Cardiac muscle cell (in vitro differentiated cells and primary cell): ENCODE measurements around the gene MCC. TPM values are rescaled to one million over a fixed set of nuclear protein-coding genes. Genes with fewer than 3 reads are reported as not detected.
A peak's percentile ranks its signal among the peaks of the same experiment; 100 is the strongest.

ENCODE experiments used
- DNase-seq, 2 donors: peaks; one replicate each; pipeline versions ENCODE4 v3.0.0 to v3.0.0-alpha.2; 2010 to 2017; ENCODE audit warnings: low read depth in 1 of 2, low spot score in 1 of 2
- H3K27ac ChIP-seq: fragments of 200-600 bp; sonication (generic); 2 replicates; pipeline ENCODE4 v1.5.1; 2016
- H3K27me3 ChIP-seq: fragments of 200-600 bp; sonication (generic); 2 replicates; pipeline ENCODE4 v1.6.0; 2016; ENCODE audit warnings: control low read depth
- H3K36me3 ChIP-seq: fragments of 200-600 bp; sonication (generic); 2 replicates; pipeline ENCODE4 v1.5.1; 2016; ENCODE audit warnings: control low read depth
- H3K4me1 ChIP-seq: fragments of 200-600 bp; sonication (generic); 2 replicates; pipeline ENCODE4 v1.8.1; 2017; ENCODE audit warnings: low read depth, mild to moderate bottlenecking, mixed run types
- H3K4me3 ChIP-seq: fragments of 200-600 bp; sonication (generic); 2 replicates; pipeline ENCODE4 v1.5.1; 2016; ENCODE audit warnings: mild to moderate bottlenecking
- H3K9me3 ChIP-seq: fragments of 200-600 bp; sonication (generic); 2 replicates; pipeline ENCODE4 v1.5.1; 2017; ENCODE audit warnings: low read depth, mild to moderate bottlenecking, control low read depth
- CTCF ChIP-seq: IDR thresholded peaks from 2 replicates; pipeline ENCODE4 v1.5.1; 2012; ENCODE audit warnings: low read depth, mild to moderate bottlenecking, low read length
- polyA plus RNA-seq: library from polyadenylated mRNA; unstranded; fragments of >200 nt; fragmentation: Nextera tagmentation; extraction: Ambion mirVana; gene quantifications from 2 replicates; pipeline ENCODE4 v1.2.1, GENCODE V29; 2016
- total RNA-seq: library from RNA; depleted of rRNA; stranded (reverse); fragments of >200 nt; gene quantifications from 2 replicates; pipeline ENCODE4 v1.2.3, GENCODE V29; 2016

MCC gene
- total and polyA plus RNA-seq, 2 experiments from 2014 or later: 37.8 to 137 TPM

- no peaks in the 10 kb centered on the region for H3K27me3 ChIP-seq
- no peak for DNase-seq
- H3K4me1 ChIP-seq: peaks cover 80% of the 10 kb centered on the region
- TF ChIP-seq CTCF: peak; percentile 8
- H3K36me3 ChIP-seq: no peaks in the 10 kb centered on the region
- H3K9me3 ChIP-seq: no peaks in the 10 kb centered on the region
- no peak overlapping the region for H3K27ac ChIP-seq
- H3K4me3 ChIP-seq: no peak overlapping the region
Measured at GRCh38 chr5:113205807-113206206, 282.4 kb downstream of the MCC start.

GRCh38 chr5:113205323-113205722 is 282.9 kb downstream of the MCC start:
- no peak overlapping the region for H3K27ac ChIP-seq
- TF ChIP-seq CTCF: no peak
- no peaks in the 10 kb centered on the region for H3K36me3 ChIP-seq
- H3K4me1 ChIP-seq: peaks cover 79% of the 10 kb centered on the region
- H3K9me3 ChIP-seq: no peaks in the 10 kb centered on the region
- no peak overlapping the region for H3K4me3 ChIP-seq
- peak in 1 of 2 donors; percentile 39 for DNase-seq
- H3K27me3 ChIP-seq: no peaks in the 10 kb centered on the region

- Histone ChIP-seq H3K27me3 (no peaks in the 10 kb centered on the region), H3K36me3 (no peaks in the 10 kb centered on the region), H3K9me3 (no peaks in the 10 kb centered on the region), H3K4me3 (no peak overlapping the region), H3K27ac (no peak overlapping the region), H3K4me1 (peaks cover 80% of the 10 kb centered on the region)
- peak in 1 of 2 donors; percentile 85 for DNase-seq
- TF ChIP-seq CTCF: no peak
Measured at GRCh38 chr5:113204525-113205161, 283.6 kb downstream of the MCC start.

- peak in 1 of 2 donors; percentile 38 for DNase-seq
- Histone ChIP-seq H3K27me3 (no peaks in the 10 kb centered on the region), H3K4me1 (peaks cover 83% of the 10 kb centered on the region), H3K36me3 (no peaks in the 10 kb centered on the region), H3K27ac (peak overlapping the region; percentile 84), H3K4me3 (no peak overlapping the region), H3K9me3 (no peaks in the 10 kb centered on the region)
- no peak for TF ChIP-seq CTCF
Measured at GRCh38 chr5:113203916-113204315, 284.3 kb downstream of the MCC start.

- peak; percentile 84 for DNase-seq
- H3K4me3 ChIP-seq: peak overlapping the region; percentile 27
Measured at GRCh38 chr5:113202746-113203716, 285.2 kb downstream of the MCC start.

More at GRCh38 chr5:113202746-113203716, 285.2 kb downstream of the MCC start:
- H3K27me3 ChIP-seq: no peaks in the 10 kb centered on the region
- no peak for TF ChIP-seq CTCF
- peak overlapping the region; percentile 84 for H3K27ac ChIP-seq
- H3K4me1 ChIP-seq: peaks cover 78% of the 10 kb centered on the region
- H3K9me3 ChIP-seq: no peaks in the 10 kb centered on the region
- H3K36me3 ChIP-seq: no peaks in the 10 kb centered on the region
